Tibial nerve (tissue), 4 donors: Measurements from ENCODE around the gene FBXW12. TPM values are rescaled to one million over a fixed set of nuclear protein-coding genes. Genes with fewer than 3 reads are reported as not detected.
"Not testable (repeated sequence)": the region's sequence is repeated elsewhere in the genome, so short reads cannot be mapped to it uniquely, and the experiment has no call there.

Experiments
- DNase-seq, 2 donors: peaks; one replicate each; pipeline ENCODE4 v3.0.0-alpha.2; 2019; ENCODE audit warnings: low spot score in 2 of 2
- H3K27ac ChIP-seq, 4 donors: fragments of 200-600 bp; sonication (generic) in 3 of 4; one replicate each; pipeline ENCODE4 v1.5.1; 2017 to 2019; ENCODE audit warnings: mild to moderate bottlenecking in 1 of 4
- H3K27me3 ChIP-seq, 2 donors: fragments of 200-600 bp; sonication (generic) in 1 of 2; one replicate each; pipeline versions ENCODE4 v1.5.1 to v1.6.0; 2017 to 2019
- H3K36me3 ChIP-seq, 3 donors: fragments of 200-600 bp; sonication (generic); one replicate each; pipeline ENCODE4 v1.5.1; 2018 to 2019
- H3K4me1 ChIP-seq, 4 donors: fragments of 200-600 bp; sonication (generic) in 3 of 4; one replicate each; pipeline ENCODE4 v1.5.1; 2017 to 2019
- H3K4me3 ChIP-seq, 4 donors: fragments of 200-600 bp; sonication (generic) in 3 of 4; one replicate each; pipeline ENCODE4 v1.5.1; 2017 to 2019; ENCODE audit warnings: mild to moderate bottlenecking in 1 of 4, moderate library complexity in 1 of 4
- H3K9me3 ChIP-seq, 4 donors: fragments of 200-600 bp; sonication (generic) in 3 of 4; one replicate each; pipeline ENCODE4 v1.5.1; 2017 to 2019
- EP300 ChIP-seq, 2 donors: sonication (generic); formaldehyde crosslinking; IDR thresholded peaks; one replicate each; pipeline ENCODE4 v1.6.1; 2017; ENCODE audit warnings: antibody characterized with exemption in 2 of 2, mild to moderate bottlenecking in 1 of 2
- POLR2A ChIP-seq, 2 donors: fragments of 450-650 bp; IDR thresholded peaks; one replicate each; pipeline ENCODE4 v1.6.1; 2017; ENCODE audit warnings: antibody characterized with exemption in 2 of 2, mild to moderate bottlenecking in 2 of 2, moderate library complexity in 2 of 2
- WGBS, 2 donors: methylation state at CpG; one replicate each; pipeline ENCODE4 v1.1.5; 2018; 5-methylcytosine and 5-hydroxymethylcytosine counted together
- total RNA-seq, 4 donors: library from RNA; depleted of rRNA; stranded (reverse); fragments of >200 nt; gene quantifications; one replicate each; pipeline ENCODE4 v1.1.0, GENCODE V29; 2016
- TF ChIP-seq, protein P1 (sequence below), 5 experiments: fragments of 200-600 bp in 3 of 5; fragments of 450-650 bp in 2 of 5; sonication (generic) in 3 of 5; IDR thresholded peaks; one replicate each; pipeline ENCODE4 v1.5.1; 2016 to 2019; ENCODE audit warnings: antibody characterized with exemption in 5 of 5, mild to moderate bottlenecking in 3 of 5, moderate library complexity in 2 of 5

FBXW12 gene, protein sequence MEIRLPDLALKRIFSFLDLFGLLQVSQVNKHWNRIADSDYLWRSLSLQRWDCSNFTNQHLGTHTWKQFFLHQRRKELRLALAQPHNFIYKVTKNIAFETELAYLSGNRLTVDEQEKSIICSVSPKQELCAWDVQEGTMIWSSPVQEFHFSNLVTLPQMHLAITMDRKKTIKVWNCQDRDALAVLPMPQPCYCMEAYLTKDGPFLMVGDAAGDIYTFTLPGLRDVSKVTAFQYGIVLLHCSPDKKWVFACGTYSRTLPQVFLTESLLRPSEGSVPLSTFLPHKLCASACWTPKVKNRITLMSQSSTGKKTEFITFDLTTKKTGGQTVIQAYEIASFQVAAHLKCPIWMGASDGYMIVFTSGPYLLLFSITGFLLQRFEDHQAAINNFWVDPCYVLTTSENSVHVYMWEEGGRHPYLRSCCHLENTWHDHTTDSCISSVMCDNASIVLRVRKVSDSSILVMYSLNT
- total RNA-seq, result not detected

GRCh38 chr3:48371651-48372376 lies at the start of gene FBXW12:
FBXW12 (plus strand) TSS chr3:48372219; CDS start chr3:48372768, 549 bp downstream.
- WGBS, 2 donors, result 85 to 89% methylated on average over 11 of the region's 11 CpGs
- TF ChIP-seq EP300 (IDR thresholded peaks at IDR 0.05) (no peak), POLR2A (IDR thresholded peaks at IDR 0.05) (no peak)
- TF ChIP-seq, protein P1, sequence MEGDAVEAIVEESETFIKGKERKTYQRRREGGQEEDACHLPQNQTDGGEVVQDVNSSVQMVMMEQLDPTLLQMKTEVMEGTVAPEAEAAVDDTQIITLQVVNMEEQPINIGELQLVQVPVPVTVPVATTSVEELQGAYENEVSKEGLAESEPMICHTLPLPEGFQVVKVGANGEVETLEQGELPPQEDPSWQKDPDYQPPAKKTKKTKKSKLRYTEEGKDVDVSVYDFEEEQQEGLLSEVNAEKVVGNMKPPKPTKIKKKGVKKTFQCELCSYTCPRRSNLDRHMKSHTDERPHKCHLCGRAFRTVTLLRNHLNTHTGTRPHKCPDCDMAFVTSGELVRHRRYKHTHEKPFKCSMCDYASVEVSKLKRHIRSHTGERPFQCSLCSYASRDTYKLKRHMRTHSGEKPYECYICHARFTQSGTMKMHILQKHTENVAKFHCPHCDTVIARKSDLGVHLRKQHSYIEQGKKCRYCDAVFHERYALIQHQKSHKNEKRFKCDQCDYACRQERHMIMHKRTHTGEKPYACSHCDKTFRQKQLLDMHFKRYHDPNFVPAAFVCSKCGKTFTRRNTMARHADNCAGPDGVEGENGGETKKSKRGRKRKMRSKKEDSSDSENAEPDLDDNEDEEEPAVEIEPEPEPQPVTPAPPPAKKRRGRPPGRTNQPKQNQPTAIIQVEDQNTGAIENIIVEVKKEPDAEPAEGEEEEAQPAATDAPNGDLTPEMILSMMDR (IDR thresholded peaks at IDR 0.05), result no peak
- Histone ChIP-seq H3K27ac (no peak within 1 kb of the TSS), H3K9me3 (no peaks in the 10 kb centered on the region), H3K4me1 (no peaks in the 10 kb centered on the region), H3K4me3 (no peak within 1 kb of the TSS), H3K27me3 (no peaks in the 10 kb centered on the region), H3K36me3 (no peaks in the 10 kb centered on the region)
- DNase-seq, result no peak

- H3K27ac ChIP-seq, result not testable (repeated sequence)
These were observed 40.1 kb upstream of the FBXW12 start for GRCh38 chr3:48331706-48332435.

DNA sequence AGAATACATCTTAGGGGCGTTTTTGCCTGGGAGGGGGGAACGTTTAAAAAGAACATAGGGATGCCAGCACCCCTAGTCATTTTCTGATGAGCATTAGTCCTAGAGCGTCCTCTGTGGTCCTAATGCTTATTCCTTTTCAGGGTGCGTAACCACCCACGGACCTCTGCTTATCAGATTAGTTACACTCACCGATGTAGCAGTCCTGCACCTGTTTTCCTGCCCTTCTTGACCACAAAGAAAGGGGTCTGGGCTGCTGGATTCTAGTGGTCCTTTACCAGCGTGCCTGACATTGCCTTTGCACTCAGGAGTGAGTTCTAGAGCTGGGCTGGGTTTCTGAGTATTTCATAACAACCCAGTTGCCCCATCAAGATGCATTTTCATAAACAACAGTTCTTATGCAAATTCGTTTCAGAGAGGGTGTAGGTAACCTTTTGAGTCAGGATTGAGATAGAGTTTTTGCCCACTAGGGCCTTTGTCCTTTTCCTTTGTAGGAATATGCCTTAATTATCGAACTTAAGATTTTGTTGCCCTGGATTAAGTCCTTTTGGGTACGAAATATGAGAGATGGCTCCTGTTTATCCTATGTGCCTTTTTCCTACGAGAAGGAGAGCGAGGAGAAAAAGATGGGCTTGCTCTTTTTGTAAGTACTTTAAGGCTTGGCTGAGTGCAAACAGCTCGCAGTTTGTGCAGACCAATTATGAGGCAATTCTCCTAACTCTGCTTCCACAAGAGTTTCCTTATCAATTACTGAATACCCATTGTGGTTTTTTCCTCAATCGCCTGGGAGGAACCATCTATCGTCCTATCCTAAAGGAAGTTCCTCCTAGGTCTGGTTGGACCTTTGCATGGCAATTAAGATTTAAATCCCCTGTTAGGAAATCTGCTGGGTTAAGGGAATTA lies 38.4 kb upstream of the FBXW12 start, which contains the start of gene SPINK8:
Gene SPINK8 (minus strand): TSS at position 316 of the 900 bp plus-strand sequence. CDS start 5,320 bp downstream, outside the sequence.
- not testable (repeated sequence) for H3K4me3 ChIP-seq, H3K27ac ChIP-seq, H3K36me3 ChIP-seq, DNase-seq, H3K4me1 ChIP-seq, H3K9me3 ChIP-seq, H3K27me3 ChIP-seq
- WGBS, 2 donors, result 65 to 70% methylated on average over 15 of the region's 15 CpGs

More at GRCh38 chr3:48331706-48332435, 40.1 kb upstream of the FBXW12 start:
- H3K36me3 ChIP-seq, H3K4me1 ChIP-seq, H3K4me3 ChIP-seq, H3K9me3 ChIP-seq, DNase-seq, H3K27me3 ChIP-seq: not testable (repeated sequence)
- 90 to 95% methylated on average over 10 of the region's 10 CpGs for WGBS, 2 donors

DNA sequence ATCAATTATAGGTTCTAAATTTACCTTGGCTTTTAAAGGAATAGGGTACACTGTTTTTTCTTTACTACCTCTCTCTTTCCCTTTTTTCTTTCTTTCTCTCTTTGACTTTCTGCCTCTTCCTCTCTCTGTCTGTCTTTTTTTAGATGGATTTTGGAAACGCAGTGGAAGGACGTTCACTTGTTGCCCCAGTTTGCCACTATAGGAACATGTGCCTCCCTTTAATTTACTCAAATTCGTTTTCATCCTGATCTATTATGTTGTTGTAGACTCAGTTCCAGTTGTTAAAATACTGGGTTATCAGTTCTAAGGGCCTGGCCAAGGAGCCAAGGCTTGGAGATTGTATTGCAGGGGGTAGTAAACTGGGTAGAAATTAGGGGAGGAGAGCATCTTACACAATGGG lies 37.4 kb upstream of the FBXW12 start:
- no peak for TF ChIP-seq POLR2A (IDR thresholded peaks at IDR 0.05)
- no peak for TF ChIP-seq EP300 (IDR thresholded peaks at IDR 0.05)
- TF ChIP-seq, protein P1 (IDR thresholded peaks at IDR 0.05), result no peak
- no peaks in the 10 kb centered on the region for H3K4me1 ChIP-seq
- H3K36me3 ChIP-seq, result no peaks in the 10 kb centered on the region
- WGBS, 2 donors, result 78% methylated on average over 3 of the region's 3 CpGs
- H3K27ac ChIP-seq, result no peak overlapping the region
- no peak for DNase-seq
- H3K27me3 ChIP-seq, result no peaks in the 10 kb centered on the region
- H3K9me3 ChIP-seq, result no peaks in the 10 kb centered on the region
- H3K4me3 ChIP-seq, result no peak overlapping the region

- not testable (repeated sequence) for H3K4me3 ChIP-seq, H3K27ac ChIP-seq, H3K4me1 ChIP-seq, H3K27me3 ChIP-seq, H3K36me3 ChIP-seq, H3K9me3 ChIP-seq, DNase-seq
- 64 to 83% methylated on average over 9 of the region's 9 CpGs for WGBS, 2 donors
These were observed 36.7 kb upstream of the FBXW12 start for GRCh38 chr3:48335286-48335685.

- DNase-seq, H3K27ac ChIP-seq, H3K9me3 ChIP-seq, H3K27me3 ChIP-seq, H3K4me3 ChIP-seq, H3K4me1 ChIP-seq, H3K36me3 ChIP-seq: not testable (repeated sequence)
- WGBS, 2 donors, result 73 to 81% methylated on average over 5 of the region's 5 CpGs
These were observed 34.5 kb upstream of the FBXW12 start for GRCh38 chr3:48337536-48337935.
